Skin of body (tissue), 3 donors: ENCODE results near the gene ARFGAP3. TPM values are rescaled to one million over a fixed set of nuclear protein-coding genes. Genes with fewer than 3 reads are reported as not detected.
A peak's percentile ranks its signal among the peaks of the same experiment; 100 is the strongest.
"Not testable (repeated sequence)": the region's sequence is repeated elsewhere in the genome, so short reads cannot be mapped to it uniquely, and the experiment has no call there.

Source experiments
- DNase-seq: peaks from one replicate; lab custom pipeline; 2025; lab: John Stamatoyannopoulos, UW
- small RNA-seq: library from RNA; depleted of rRNA; stranded (forward); fragments of <200 nt; gene quantifications from one replicate; pipeline ENCODE3, GENCODE V24; 2014; ENCODE audit warnings: low replicate concordance
- total RNA-seq: library from RNA; depleted of rRNA; stranded (reverse); fragments of >200 nt; gene quantifications from one replicate; pipeline ENCODE4 v1.2.3, GENCODE V29; 2014

ARFGAP3 gene
- total RNA-seq, 1 donor from 2014 or later = 37.7 TPM

- no peak for DNase-seq
Measured at GRCh38 chr22:42769574-42770447, 87.3 kb downstream of the ARFGAP3 start.

DNA sequence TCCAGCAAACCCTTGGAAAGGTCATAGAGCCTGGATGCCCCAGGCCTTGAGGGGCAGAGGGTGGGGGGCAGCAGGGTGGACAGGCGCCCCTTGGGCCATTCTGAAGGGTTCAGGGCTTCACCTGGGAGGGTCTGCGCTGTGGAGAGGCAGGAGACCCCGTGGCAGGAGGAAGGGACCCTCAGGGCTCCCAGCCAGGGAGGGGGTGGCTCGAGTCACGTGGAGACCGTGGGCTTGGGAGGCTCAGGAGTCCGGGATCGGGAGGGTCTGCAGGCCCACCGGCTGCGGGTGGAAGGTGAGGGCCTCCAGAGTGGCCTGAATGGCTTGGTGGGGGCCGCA is 87.9 kb downstream of the ARFGAP3 start:
- DNase-seq = no peak

DNA sequence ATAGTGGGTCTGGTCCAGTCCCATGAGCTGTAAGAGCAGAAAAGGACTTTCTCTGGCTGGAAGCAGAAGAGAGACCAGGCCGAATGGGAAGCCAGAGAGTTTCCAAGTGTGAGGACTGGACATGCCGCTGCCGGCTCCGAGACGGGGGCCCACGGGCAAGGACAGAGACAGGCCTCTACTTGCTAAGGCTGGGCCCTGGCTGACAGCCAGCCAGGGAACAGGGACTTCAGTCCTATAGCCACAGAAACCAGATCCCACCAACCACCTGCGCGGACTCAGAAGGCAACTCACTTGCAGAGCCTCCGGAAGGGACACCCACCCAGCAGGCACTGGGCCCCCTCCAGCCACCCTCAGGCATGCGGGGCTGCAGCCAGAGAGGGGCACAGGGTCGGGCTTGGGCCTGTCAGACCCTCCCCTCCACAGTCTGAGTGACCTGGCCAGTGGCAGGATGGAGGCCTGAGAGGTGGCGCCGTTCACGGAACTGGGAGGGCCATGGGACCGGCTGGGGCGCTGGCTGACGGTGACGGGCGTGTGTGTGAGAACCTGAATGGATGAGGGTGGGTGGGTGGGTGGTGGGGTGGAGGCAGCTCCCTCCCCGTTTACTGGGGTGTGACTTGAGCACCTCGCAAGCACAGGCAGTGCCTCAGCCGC is 88.6 kb downstream of the ARFGAP3 start:
- DNase-seq = no peak

GRCh38 chr22:42766860-42767259 is 90.2 kb downstream of the ARFGAP3 start:
- DNase-seq = no peak

DNA sequence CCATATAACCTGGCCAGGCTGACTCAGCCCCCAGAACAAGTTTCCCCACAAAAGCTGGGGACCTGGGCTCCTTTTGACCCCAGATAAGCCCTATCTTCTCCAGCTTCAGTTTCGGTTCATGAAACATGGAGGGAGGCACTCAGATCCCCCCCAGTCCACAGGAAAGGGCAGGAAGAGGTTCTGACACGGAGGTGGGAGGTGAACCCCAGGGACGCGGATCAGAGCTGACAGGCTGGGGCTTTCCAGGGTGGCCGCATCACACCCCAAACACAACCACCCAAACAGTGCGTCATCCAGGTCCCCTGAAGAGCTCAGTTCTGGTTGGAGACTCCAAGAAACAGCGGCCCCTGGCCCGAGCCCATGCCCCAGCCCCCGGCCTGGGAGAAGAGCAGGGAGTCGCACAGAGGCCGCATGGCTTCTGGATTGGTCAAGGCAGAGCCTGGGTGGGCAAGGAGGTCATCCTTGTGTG is 92.1 kb downstream of the ARFGAP3 start:
- DNase-seq = no peak

DNA sequence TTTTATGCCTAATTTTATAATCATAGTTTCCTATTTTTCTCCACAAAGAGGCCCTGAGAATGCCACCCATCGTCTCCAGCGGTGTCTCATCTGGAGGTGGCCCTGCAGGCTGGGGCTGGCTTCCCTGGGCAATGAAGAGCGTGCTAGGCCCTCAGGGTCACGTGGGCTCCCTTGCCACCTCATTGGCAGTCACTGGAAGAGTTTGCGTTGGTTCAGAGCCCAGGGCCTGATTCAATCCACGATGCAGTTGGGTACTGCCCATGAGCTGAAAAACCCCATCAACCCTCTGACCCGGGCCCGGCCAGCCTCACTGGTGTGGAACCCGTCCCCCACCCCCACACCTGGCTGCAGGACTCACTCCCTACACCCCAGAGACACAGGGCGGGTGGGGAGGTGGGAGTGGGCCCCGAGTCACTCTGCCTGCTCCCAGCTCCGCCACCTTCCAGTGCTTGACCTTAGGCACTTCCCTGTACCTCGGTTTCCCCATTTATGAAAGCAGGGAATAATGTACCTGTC is 93.0 kb downstream of the ARFGAP3 start:
- DNase-seq = no peak

GRCh38 chr22:42760806-42761565 is 96.1 kb downstream of the ARFGAP3 start:
- DNase-seq = no peak

- DNase-seq = no peak
Measured at GRCh38 chr22:42758931-42759629, 98.0 kb downstream of the ARFGAP3 start.

DNA sequence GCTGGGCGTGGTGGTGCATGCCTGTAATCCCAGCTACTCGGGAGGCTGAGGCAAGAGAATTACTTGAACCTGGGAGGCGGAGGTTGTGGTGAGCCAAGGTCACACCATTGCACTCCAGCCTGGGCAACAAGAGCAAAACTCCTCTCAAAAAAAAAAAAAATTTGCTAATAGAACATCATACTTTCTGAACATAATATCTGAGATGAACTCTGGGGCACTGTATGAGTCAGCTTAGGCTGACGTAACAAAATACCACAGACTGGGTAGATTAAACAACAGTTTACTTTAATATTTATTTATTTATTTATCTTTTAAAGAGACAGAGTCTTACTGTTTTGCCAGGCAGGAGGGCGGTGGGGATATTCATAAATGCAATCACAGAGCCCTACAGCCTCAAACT is 101.5 kb downstream of the ARFGAP3 start:
- not testable (repeated sequence) for DNase-seq

GRCh38 chr22:42755121-42755520 is 102.0 kb downstream of the ARFGAP3 start:
- DNase-seq = not testable (repeated sequence)

DNA sequence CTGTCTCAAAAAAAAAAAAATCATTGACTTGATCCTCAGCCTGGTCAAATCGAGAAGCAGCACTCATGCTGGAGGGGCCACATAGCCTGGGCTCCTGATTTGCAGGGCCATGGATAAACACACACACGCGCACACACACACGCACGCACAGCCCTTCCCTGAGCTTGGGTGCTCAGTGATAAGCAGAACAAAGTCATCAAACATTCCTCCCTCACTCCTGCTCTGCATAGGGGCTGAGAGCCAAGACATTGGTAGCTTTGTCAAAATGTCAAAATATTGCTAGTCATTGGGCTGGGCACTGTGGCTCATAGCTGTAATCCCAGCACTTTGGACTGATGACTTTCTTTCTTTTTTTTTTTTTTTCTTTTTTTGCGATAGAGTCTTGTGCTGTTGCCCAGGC is 102.4 kb downstream of the ARFGAP3 start:
- no peak for DNase-seq

- no peak for DNase-seq
Measured at GRCh38 chr22:42752912-42753311, 104.2 kb downstream of the ARFGAP3 start.

DNA sequence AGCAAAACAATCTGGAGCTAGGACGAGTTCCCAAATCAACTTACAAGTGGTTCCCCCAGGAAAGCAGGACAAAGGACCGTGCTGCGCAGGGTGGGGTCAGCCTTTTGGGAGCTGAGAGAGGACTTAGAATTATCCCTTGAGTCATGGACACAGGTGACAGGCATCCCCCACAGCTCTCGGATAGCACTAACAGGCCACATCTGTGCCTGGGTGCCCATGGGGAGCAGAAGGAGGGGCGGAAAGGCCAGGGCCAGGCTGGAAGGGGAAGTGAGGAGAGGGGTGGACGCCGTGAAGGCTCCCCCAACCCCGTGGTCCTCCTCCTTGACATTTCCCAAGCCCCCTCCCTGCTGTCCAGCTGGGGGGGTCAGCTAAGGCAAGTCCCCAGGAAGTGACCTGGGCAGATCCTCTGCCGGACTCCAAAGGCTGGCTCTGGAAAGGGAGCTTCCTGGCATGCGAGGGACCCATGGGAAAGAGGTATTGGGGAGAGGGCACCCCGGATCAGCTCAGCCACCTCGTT is 104.8 kb downstream of the ARFGAP3 start:
- no peak for DNase-seq

GRCh38 chr22:42750421-42750820 is 106.7 kb downstream of the ARFGAP3 start:
- DNase-seq = not testable (repeated sequence)

GRCh38 chr22:42747701-42748513 is 109.2 kb downstream of the ARFGAP3 start:
- peak; percentile 6 for DNase-seq

Small RNA genes lying within 50 kb of the gene (small RNA-seq; reads per million reads assigned to genes)
- gene RF00019 = not detected

Other genes with a start within 250 kb of the ARFGAP3 start
- gene POLDIP3, start 242.4 kb downstream of the ARFGAP3 start, total RNA-seq = 26.9 TPM
- gene ATP5MGL, start 216.7 kb downstream of the ARFGAP3 start, total RNA-seq = not detected
- gene CYB5R3, start 207.9 kb downstream of the ARFGAP3 start, total RNA-seq = 32.9 TPM
- 6.0 TPM for gene A4GALT, start 136.4 kb downstream of the ARFGAP3 start, total RNA-seq
- gene PACSIN2, start 157.9 kb upstream of the ARFGAP3 start, total RNA-seq = 29.3 TPM
- 4.4 TPM for gene TTLL1, start 232.1 kb upstream of the ARFGAP3 start, total RNA-seq